ENCODE data around the gene PSTPIP1. TPM values are rescaled to one million over a fixed set of nuclear protein-coding genes. Genes with fewer than 3 reads are reported as not detected.

PSTPIP1 gene
- polyA plus RNA-seq, 3 donors = 1.9 to 18.1 (median 9.1) TPM

- WGBS, 3 donors = 90 to 93% (median 91%) methylated on average over 15 of the region's 15 CpGs
- no peak overlapping the region for H3K27ac ChIP-seq (ENCODE audit: low read depth, low read length)
These were observed 30.4 kb downstream of the PSTPIP1 start for GRCh38 chr15:77025083-77025901.

- 88 to 93% (median 93%) methylated on average over 4 of the region's 4 CpGs for WGBS, 3 donors
- no peak overlapping the region for H3K27ac ChIP-seq (ENCODE audit: low read depth, low read length)
These were observed 31.1 kb downstream of the PSTPIP1 start for GRCh38 chr15:77025941-77026411.

- H3K27ac ChIP-seq (ENCODE audit: low read depth, low read length) = no peak overlapping the region
- WGBS, 3 donors = 90 to 91% (median 90%) methylated on average over 12 of the region's 12 CpGs
These were observed 31.7 kb downstream of the PSTPIP1 start for GRCh38 chr15:77026501-77027110.

GRCh38 chr15:77027111-77027696 lies 32.3 kb downstream of the PSTPIP1 start:
- H3K27ac ChIP-seq (ENCODE audit: low read depth, low read length) = no peak overlapping the region
- 67 to 86% (median 84%) methylated on average over 12 of the region's 12 CpGs for WGBS, 3 donors

GRCh38 chr15:77027697-77028450 lies 32.9 kb downstream of the PSTPIP1 start:
- no peak overlapping the region for H3K27ac ChIP-seq (ENCODE audit: low read depth, low read length)
- WGBS, 3 donors = 37 to 66% (median 54%) methylated on average over 25 to 45 of the region's 45 CpGs

GRCh38 chr15:77028451-77029165 lies 33.7 kb downstream of the PSTPIP1 start:
- WGBS, 3 donors = 41 to 65% (median 55%) methylated on average over 21 to 22 of the region's 22 CpGs
- H3K27ac ChIP-seq (ENCODE audit: low read depth, low read length) = no peak overlapping the region

GRCh38 chr15:77029166-77030047 lies 34.5 kb downstream of the PSTPIP1 start:
- H3K27ac ChIP-seq (ENCODE audit: low read depth, low read length) = no peak overlapping the region
- WGBS, 3 donors = 87 to 94% (median 91%) methylated on average over 21 of the region's 21 CpGs

- no peak overlapping the region for H3K27ac ChIP-seq (ENCODE audit: low read depth, low read length)
- 71 to 80% (median 73%) methylated on average over 22 of the region's 22 CpGs for WGBS, 3 donors
These were observed 35.4 kb downstream of the PSTPIP1 start for GRCh38 chr15:77030048-77030927.

GRCh38 chr15:77030928-77031375 lies 36.0 kb downstream of the PSTPIP1 start:
- H3K27ac ChIP-seq (ENCODE audit: low read depth, low read length) = no peak overlapping the region
- 78 to 84% (median 84%) methylated on average over 10 of the region's 10 CpGs for WGBS, 3 donors

GRCh38 chr15:77031376-77032050 lies 36.6 kb downstream of the PSTPIP1 start:
- WGBS, 3 donors = 69 to 81% (median 80%) methylated on average over 12 of the region's 12 CpGs

GRCh38 chr15:77032052-77032646 lies 37.2 kb downstream of the PSTPIP1 start:
- WGBS, 3 donors = 71 to 75% (median 71%) methylated on average over 22 of the region's 22 CpGs
- no peak overlapping the region for H3K27ac ChIP-seq (ENCODE audit: low read depth, low read length)

More at GRCh38 chr15:77031376-77032050, 36.6 kb downstream of the PSTPIP1 start:
- no peak overlapping the region for H3K27ac ChIP-seq (ENCODE audit: low read depth, low read length)

- H3K27ac ChIP-seq (ENCODE audit: low read depth, low read length) = no peak overlapping the region
- 78 to 85% (median 78%) methylated on average over 18 of the region's 18 CpGs for WGBS, 3 donors
These were observed 37.9 kb downstream of the PSTPIP1 start for GRCh38 chr15:77032647-77033416.

GRCh38 chr15:77033417-77033728 lies 38.4 kb downstream of the PSTPIP1 start:
- WGBS, 3 donors = 92 to 97% (median 92%) methylated on average over 4 of the region's 4 CpGs
- H3K27ac ChIP-seq (ENCODE audit: low read depth, low read length) = no peak overlapping the region

- H3K27ac ChIP-seq (ENCODE audit: low read depth, low read length) = no peak overlapping the region
- 77 to 80% (median 79%) methylated on average over 12 to 13 of the region's 13 CpGs for WGBS, 3 donors
These were observed 39.1 kb downstream of the PSTPIP1 start for GRCh38 chr15:77033729-77034671.

Measured in adipose tissue (tissue), 3 donors.